Muscle of leg (tissue), 11 donors: ENCODE data around the gene CDK5. TPM values are rescaled to one million over a fixed set of nuclear protein-coding genes. Genes with fewer than 3 reads are reported as not detected.
A peak's percentile ranks its signal among the peaks of the same experiment; 100 is the strongest.
"Not testable (repeated sequence)": the region's sequence is repeated elsewhere in the genome, so short reads cannot be mapped to it uniquely, and the experiment has no call there.

Experiments
- DNase-seq: peaks from one replicate; pipeline ENCODE4 v3.0.0; 2013
- H3K27ac ChIP-seq: one replicate; pipeline ENCODE4 v1.5.1; 2013; ENCODE audit warnings: mild to moderate bottlenecking, low read length, control low read depth
- H3K27me3 ChIP-seq: one replicate; pipeline ENCODE4 v1.6.1; 2013; ENCODE audit warnings: low read length; ENCODE audit not compliant: control insufficient read depth, insufficient read depth
- H3K36me3 ChIP-seq: one replicate; pipeline ENCODE4 v1.6.1; 2013; ENCODE audit warnings: low read length; ENCODE audit not compliant: control insufficient read depth, insufficient read depth
- H3K4me1 ChIP-seq: one replicate; pipeline ENCODE4 v1.6.1; 2013; ENCODE audit warnings: low read length; ENCODE audit not compliant: control insufficient read depth, insufficient read depth
- H3K4me3 ChIP-seq: one replicate; pipeline ENCODE4 v1.5.1; 2013; ENCODE audit warnings: low read length, control low read depth
- H3K9me3 ChIP-seq: replicated peaks from 2 replicates; pipeline ENCODE4 v1.6.1; 2013; ENCODE audit warnings: low read depth, low read length; ENCODE audit not compliant: control insufficient read depth
- WGBS: methylation state at CpG from one replicate; pipeline ENCODE4 v1.1.5; 2013; ENCODE audit warnings: missing lambda C conversion rate; ENCODE audit not compliant: insufficient coverage; 5-methylcytosine and 5-hydroxymethylcytosine counted together
- polyA plus RNA-seq, 8 donors: library from polyadenylated mRNA; unstranded; fragments of 120-200 nt; gene quantifications; one replicate each; pipeline versions ENCODE4 v1.2.1 to v1.2.3, GENCODE V29; 2013; ENCODE audit warnings: inconsistent platforms in 1 of 8, low replicate concordance in 1 of 8; ENCODE audit not compliant: insufficient read length in 8 of 8, insufficient read depth in 1 of 8
- total RNA-seq: library from RNA; stranded (reverse); fragments of 120-200 nt; gene quantifications from one replicate; pipeline ENCODE4 v1.2.4, GENCODE V29; 2013

Gene CDK5
- total and polyA plus RNA-seq, 9 donors, result 8.2 to 12.2 (median 10.2) TPM

GRCh38 chr7:151014950-151015349 lies 42.7 kb downstream of the CDK5 start:
- no peaks in the 10 kb centered on the region for H3K9me3 ChIP-seq
- peak; percentile 68 for DNase-seq
- peaks cover 59% of the 10 kb centered on the region for H3K27me3 ChIP-seq
- 56% methylated on average over 8 of the region's 8 CpGs for WGBS
- H3K27ac ChIP-seq, result no peak overlapping the region
- no peak overlapping the region for H3K4me3 ChIP-seq
- H3K4me1 ChIP-seq, result peaks cover 52% of the 10 kb centered on the region
- no peaks in the 10 kb centered on the region for H3K36me3 ChIP-seq

GRCh38 chr7:151013733-151014497 lies 43.8 kb downstream of the CDK5 start:
- DNase-seq, result peak; percentile 92
- H3K36me3 ChIP-seq, result no peaks in the 10 kb centered on the region
- H3K27ac ChIP-seq, result peak overlapping the region; percentile 13
- H3K4me1 ChIP-seq, result peaks cover 55% of the 10 kb centered on the region
- peak overlapping the region; percentile 34 for H3K4me3 ChIP-seq
- H3K27me3 ChIP-seq, result peaks cover 54% of the 10 kb centered on the region
- 8% methylated on average over 51 of the region's 55 CpGs for WGBS
- no peaks in the 10 kb centered on the region for H3K9me3 ChIP-seq

- WGBS, result 2% methylated on average over 20 of the region's 26 CpGs
- H3K36me3 ChIP-seq, result no peaks in the 10 kb centered on the region
- no peak for DNase-seq
- H3K27me3 ChIP-seq, result peaks cover 54% of the 10 kb centered on the region
- H3K4me3 ChIP-seq, result peak overlapping the region; percentile 34
- no peaks in the 10 kb centered on the region for H3K9me3 ChIP-seq
- H3K4me1 ChIP-seq, result peaks cover 57% of the 10 kb centered on the region
- no peak overlapping the region for H3K27ac ChIP-seq
Measured at GRCh38 chr7:151013356-151013732, 44.4 kb downstream of the CDK5 start.

- no peaks in the 10 kb centered on the region for H3K36me3 ChIP-seq
- peaks cover 57% of the 10 kb centered on the region for H3K4me1 ChIP-seq
- no peak overlapping the region for H3K4me3 ChIP-seq
- H3K27ac ChIP-seq, result no peak overlapping the region
- H3K9me3 ChIP-seq, result no peaks in the 10 kb centered on the region
- 17% methylated on average over 11 of the region's 23 CpGs for WGBS
- peaks cover 50% of the 10 kb centered on the region for H3K27me3 ChIP-seq
- peak; percentile 56 for DNase-seq
Measured at GRCh38 chr7:151012911-151013347, 44.8 kb downstream of the CDK5 start.

- Histone ChIP-seq H3K27ac (no peak overlapping the region), H3K27me3 (peaks cover 43% of the 10 kb centered on the region), H3K36me3 (no peaks in the 10 kb centered on the region), H3K4me3 (no peak overlapping the region), H3K4me1 (peaks cover 60% of the 10 kb centered on the region), H3K9me3 (no peaks in the 10 kb centered on the region)
- WGBS, result 82% methylated on average over 3 of the region's 6 CpGs
- no peak for DNase-seq
Measured at GRCh38 chr7:151012031-151012692, 45.5 kb downstream of the CDK5 start.

- H3K36me3 ChIP-seq, DNase-seq, H3K27ac ChIP-seq, H3K4me3 ChIP-seq, H3K9me3 ChIP-seq: not testable (repeated sequence)
- Histone ChIP-seq H3K27me3 (peaks cover 39% of the 10 kb centered on the region), H3K4me1 (peaks cover 64% of the 10 kb centered on the region)
- WGBS, result 100% methylated on average over 5 of the region's 12 CpGs
Measured at GRCh38 chr7:151011616-151012015, 46.1 kb downstream of the CDK5 start.

- H3K27ac ChIP-seq, result no peak overlapping the region
- H3K4me3 ChIP-seq, result no peak overlapping the region
- peaks cover 39% of the 10 kb centered on the region for H3K27me3 ChIP-seq
- no peak for DNase-seq
- 43% methylated on average over 1 of the region's 1 CpG for WGBS
- no peaks in the 10 kb centered on the region for H3K36me3 ChIP-seq
- H3K9me3 ChIP-seq, result no peaks in the 10 kb centered on the region
- peaks cover 64% of the 10 kb centered on the region for H3K4me1 ChIP-seq
Measured at GRCh38 chr7:151011097-151011409, 46.6 kb downstream of the CDK5 start.

- Histone ChIP-seq H3K4me1 (peaks cover 64% of the 10 kb centered on the region), H3K36me3 (no peaks in the 10 kb centered on the region), H3K4me3 (no peak overlapping the region), H3K27ac (no peak overlapping the region), H3K27me3 (peaks cover 39% of the 10 kb centered on the region), H3K9me3 (no peaks in the 10 kb centered on the region)
- 16% methylated on average over 12 of the region's 18 CpGs for WGBS
- peak; percentile 59 for DNase-seq
Measured at GRCh38 chr7:151010307-151011096, 47.2 kb downstream of the CDK5 start.

GRCh38 chr7:151010037-151010306 lies 47.7 kb downstream of the CDK5 start:
- H3K4me3 ChIP-seq, result no peak overlapping the region
- no peaks in the 10 kb centered on the region for H3K9me3 ChIP-seq
- peaks cover 39% of the 10 kb centered on the region for H3K27me3 ChIP-seq
- H3K27ac ChIP-seq, result no peak overlapping the region
- no peaks in the 10 kb centered on the region for H3K36me3 ChIP-seq
- peaks cover 60% of the 10 kb centered on the region for H3K4me1 ChIP-seq
- 19% methylated on average over 3 of the region's 7 CpGs for WGBS
- no peak for DNase-seq

GRCh38 chr7:151009327-151010036 lies 48.2 kb downstream of the CDK5 start:
- Histone ChIP-seq H3K4me3 (no peak overlapping the region), H3K27ac (no peak overlapping the region), H3K9me3 (no peaks in the 10 kb centered on the region), H3K4me1 (peaks cover 58% of the 10 kb centered on the region), H3K36me3 (no peaks in the 10 kb centered on the region), H3K27me3 (peaks cover 39% of the 10 kb centered on the region)
- WGBS, result 60% methylated on average over 17 of the region's 22 CpGs
- no peak for DNase-seq
